Measurements from ENCODE around the gene LRRK1.

DNA sequence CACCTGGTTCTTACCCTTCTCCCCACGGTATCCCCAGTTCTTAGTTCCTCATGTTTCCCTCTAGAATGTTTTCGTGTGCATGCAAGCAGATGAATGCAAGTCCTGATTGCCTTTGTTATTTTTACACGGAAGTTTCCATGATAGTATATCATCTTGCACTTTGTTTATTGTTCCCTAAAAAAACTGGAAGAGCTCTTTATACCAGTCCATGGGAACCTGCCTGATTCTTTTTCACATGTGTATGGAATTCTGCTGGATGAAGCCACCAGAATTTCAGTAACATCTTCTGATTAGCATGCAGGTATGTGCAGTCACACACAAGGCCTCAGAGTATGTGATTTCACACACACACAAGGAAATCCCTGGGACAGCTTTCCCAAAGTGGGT is 16.0 kb upstream of the LRRK1 start:
- no peak for TF ChIP-seq EZH2 (IDR thresholded peaks at IDR 0.05; ENCODE audit: borderline replicate concordance, low read length)
- TF ChIP-seq CTCF (conservative IDR thresholded peaks at IDR 0.05 in 1 of 2, IDR thresholded peaks at IDR 0.05 in 1 of 2; ENCODE audit: extremely low read depth in 1 of 2, insufficient read depth in 1 of 2, low read depth in 1 of 2, low read length in 2 of 2), result no peak

Measured in mammary epithelial cell (primary cell).